ENCODE data around the gene ADARB1.

DNA sequence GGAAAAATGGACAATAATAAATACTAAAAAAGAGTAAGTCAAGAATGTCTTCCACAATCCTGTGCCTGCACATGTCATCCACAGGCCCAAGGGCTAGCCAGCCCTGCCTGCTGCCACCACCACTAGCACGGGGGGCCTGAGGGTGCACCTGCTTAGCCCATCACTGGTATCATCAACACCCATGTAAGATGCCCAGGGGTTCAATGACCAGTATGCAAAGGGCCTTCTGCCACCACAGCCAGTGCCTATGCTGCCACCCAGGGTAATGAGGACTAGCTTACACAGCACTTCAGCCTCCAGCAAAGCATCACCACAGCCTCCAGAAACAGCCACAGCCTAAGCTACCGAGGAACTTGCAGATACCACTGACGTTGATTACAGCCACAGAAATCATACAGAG lies 167.0 kb downstream of the ADARB1 start:
- TF ChIP-seq EZH2 (IDR thresholded peaks at IDR 0.05; ENCODE audit: borderline replicate concordance, insufficient read depth, low read depth, low read length, poor library complexity, severe bottlenecking): no peak
- TF ChIP-seq, protein P1, sequence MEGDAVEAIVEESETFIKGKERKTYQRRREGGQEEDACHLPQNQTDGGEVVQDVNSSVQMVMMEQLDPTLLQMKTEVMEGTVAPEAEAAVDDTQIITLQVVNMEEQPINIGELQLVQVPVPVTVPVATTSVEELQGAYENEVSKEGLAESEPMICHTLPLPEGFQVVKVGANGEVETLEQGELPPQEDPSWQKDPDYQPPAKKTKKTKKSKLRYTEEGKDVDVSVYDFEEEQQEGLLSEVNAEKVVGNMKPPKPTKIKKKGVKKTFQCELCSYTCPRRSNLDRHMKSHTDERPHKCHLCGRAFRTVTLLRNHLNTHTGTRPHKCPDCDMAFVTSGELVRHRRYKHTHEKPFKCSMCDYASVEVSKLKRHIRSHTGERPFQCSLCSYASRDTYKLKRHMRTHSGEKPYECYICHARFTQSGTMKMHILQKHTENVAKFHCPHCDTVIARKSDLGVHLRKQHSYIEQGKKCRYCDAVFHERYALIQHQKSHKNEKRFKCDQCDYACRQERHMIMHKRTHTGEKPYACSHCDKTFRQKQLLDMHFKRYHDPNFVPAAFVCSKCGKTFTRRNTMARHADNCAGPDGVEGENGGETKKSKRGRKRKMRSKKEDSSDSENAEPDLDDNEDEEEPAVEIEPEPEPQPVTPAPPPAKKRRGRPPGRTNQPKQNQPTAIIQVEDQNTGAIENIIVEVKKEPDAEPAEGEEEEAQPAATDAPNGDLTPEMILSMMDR (IDR thresholded peaks at IDR 0.05): no peak

All from B cell (primary cell).